HUES6 (cell line): ENCODE measurements around the gene TM9SF2.
"Not testable (repeated sequence)": the region's sequence is repeated elsewhere in the genome, so short reads cannot be mapped to it uniquely, and the experiment has no call there.

Source experiments
- H3K27ac ChIP-seq: 2 replicates; pipeline ENCODE4 v1.7.0; 2013; ENCODE audit warnings: low read depth, mild to moderate bottlenecking, low read length, inconsistent platforms
- H3K27me3 ChIP-seq: 2 replicates; pipeline ENCODE4 v1.6.1; 2013; ENCODE audit warnings: low read length; ENCODE audit not compliant: control insufficient read depth, insufficient read depth
- H3K36me3 ChIP-seq: 2 replicates; pipeline ENCODE4 v1.6.1; 2013; ENCODE audit warnings: low read length; ENCODE audit not compliant: control insufficient read depth, insufficient read depth
- H3K4me1 ChIP-seq: 2 replicates; pipeline ENCODE4 v1.6.1; 2013; ENCODE audit warnings: low read length; ENCODE audit not compliant: control insufficient read depth, insufficient read depth
- H3K4me3 ChIP-seq: 2 replicates; pipeline ENCODE4 v1.5.1; 2013; ENCODE audit warnings: low read depth, low read length
- H3K9ac ChIP-seq: one replicate; pipeline ENCODE4 v1.6.1; 2013; ENCODE audit warnings: mild to moderate bottlenecking, low read length
- H3K9me3 ChIP-seq: 2 replicates; pipeline ENCODE4 v1.6.1; 2013; ENCODE audit warnings: low read depth, low read length; ENCODE audit not compliant: control insufficient read depth, insufficient read depth

TM9SF2 gene

DNA sequence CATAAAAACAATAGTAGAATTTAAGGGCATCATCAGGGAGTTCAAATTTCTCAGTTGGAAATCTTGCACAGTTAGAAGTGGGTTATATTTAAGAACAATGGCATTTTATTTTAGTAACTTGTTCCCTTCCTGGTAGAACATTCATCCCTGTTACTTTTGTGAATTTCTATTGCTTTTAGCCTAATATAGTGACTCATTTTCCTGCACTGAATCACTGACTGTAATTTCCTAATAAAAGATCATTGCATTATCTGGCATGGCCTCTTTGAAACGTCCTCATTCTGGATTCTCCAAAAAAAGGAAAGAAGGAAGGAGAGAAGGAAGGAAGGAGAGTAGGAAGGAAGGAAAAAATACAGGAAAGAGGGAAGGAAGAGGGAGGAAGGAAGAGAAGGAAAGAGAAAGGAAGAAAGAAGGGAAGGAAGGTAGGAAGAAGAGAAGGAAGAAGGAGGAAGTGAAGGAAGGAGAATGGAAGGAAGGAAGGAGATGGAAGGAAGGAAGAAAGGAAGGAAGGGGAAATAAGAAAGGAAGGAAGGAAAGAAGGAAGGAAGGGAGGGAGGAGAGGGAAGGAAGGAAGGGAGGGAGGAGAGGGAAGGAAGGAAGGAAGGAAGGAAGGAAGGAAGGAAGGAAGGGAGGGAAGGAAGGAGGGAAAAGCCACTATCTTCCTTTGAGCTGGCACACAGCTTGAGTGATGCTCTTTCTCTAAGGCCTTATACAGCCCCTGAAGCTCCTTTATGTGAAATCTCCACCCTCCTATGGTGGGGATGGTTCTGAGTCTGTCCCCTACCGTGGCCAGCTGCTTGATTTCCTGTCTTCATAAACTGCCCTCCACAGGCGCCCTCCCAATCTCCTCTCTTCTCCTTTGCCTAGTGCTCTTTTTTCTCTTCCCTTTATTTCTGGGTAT lies 29.8 kb upstream of the TM9SF2 start:
- no peak overlapping the region for H3K27ac ChIP-seq
- H3K9me3 ChIP-seq = no peaks in the 10 kb centered on the region
- no peak overlapping the region for H3K9ac ChIP-seq
- no peaks in the 10 kb centered on the region for H3K27me3 ChIP-seq
- H3K36me3 ChIP-seq = no peaks in the 10 kb centered on the region
- no peak overlapping the region for H3K4me3 ChIP-seq
- H3K4me1 ChIP-seq = no peaks in the 10 kb centered on the region

DNA sequence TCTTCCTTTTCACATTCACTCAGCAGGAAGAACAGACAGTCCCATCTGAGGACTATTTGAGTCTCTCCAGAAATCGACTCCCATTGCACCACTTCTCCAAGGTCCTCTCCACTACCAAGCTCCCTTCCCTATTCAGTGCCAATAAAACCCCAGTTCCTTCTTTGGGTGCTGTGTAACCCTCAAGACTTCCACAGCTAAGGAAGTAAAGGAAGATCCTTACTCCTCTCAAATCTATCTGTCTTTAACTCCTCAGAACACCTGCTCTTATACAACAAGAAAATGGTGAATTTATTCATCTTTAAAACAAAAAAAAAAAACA lies 29.2 kb upstream of the TM9SF2 start:
- H3K27ac ChIP-seq = no peak overlapping the region
- no peak overlapping the region for H3K9ac ChIP-seq
- H3K27me3 ChIP-seq = no peaks in the 10 kb centered on the region
- H3K4me1 ChIP-seq = peaks cover 5% of the 10 kb centered on the region
- no peaks in the 10 kb centered on the region for H3K9me3 ChIP-seq
- no peaks in the 10 kb centered on the region for H3K36me3 ChIP-seq
- no peak overlapping the region for H3K4me3 ChIP-seq

DNA sequence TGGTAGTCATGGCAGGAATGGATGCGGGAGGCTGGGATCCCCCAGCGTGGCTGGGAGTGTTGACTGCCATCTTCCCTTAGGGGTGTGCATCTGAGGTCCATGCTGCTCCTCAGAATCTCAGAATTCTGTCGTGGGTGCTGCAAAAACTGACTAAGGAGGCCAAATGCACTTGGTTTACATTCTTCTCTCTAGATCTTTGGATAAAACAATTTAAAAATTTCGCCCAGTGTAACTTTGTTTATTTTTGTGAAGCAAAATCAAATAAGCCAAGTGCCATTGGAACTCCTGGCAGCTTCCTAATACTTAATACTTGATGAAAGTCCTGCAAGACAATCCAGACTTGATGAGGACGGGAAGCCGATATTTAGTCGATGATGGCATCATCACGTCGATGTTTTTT lies 27.8 kb upstream of the TM9SF2 start:
- no peaks in the 10 kb centered on the region for H3K36me3 ChIP-seq
- H3K4me1 ChIP-seq = peaks cover 8% of the 10 kb centered on the region
- H3K4me3 ChIP-seq = no peak overlapping the region
- no peaks in the 10 kb centered on the region for H3K9me3 ChIP-seq
- no peak overlapping the region for H3K9ac ChIP-seq
- no peaks in the 10 kb centered on the region for H3K27me3 ChIP-seq
- no peak overlapping the region for H3K27ac ChIP-seq

DNA sequence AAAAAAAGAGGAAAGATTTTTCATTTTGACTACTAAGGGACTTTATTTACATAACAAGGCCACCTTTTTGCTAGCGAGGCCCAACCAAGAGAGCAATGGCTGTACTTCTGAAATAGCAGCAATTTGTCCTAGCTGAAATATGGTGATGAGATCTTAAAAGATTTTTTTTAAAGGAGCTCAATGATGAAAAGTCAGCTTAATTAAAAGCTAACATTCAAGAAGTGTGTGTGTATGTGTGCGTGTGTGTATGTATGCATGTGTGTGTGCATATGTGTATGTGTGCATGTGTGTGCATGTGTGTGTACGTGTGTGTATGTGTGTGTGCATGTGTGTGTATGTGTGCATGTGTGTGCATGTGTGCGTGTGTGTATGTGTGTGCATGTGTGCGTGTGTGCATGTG lies 24.6 kb upstream of the TM9SF2 start:
- no peaks in the 10 kb centered on the region for H3K27me3 ChIP-seq
- no peaks in the 10 kb centered on the region for H3K36me3 ChIP-seq
- no peak overlapping the region for H3K4me3 ChIP-seq
- H3K4me1 ChIP-seq = peaks cover 8% of the 10 kb centered on the region
- H3K9ac ChIP-seq = no peak overlapping the region
- no peak overlapping the region for H3K27ac ChIP-seq
- H3K9me3 ChIP-seq = no peaks in the 10 kb centered on the region

DNA sequence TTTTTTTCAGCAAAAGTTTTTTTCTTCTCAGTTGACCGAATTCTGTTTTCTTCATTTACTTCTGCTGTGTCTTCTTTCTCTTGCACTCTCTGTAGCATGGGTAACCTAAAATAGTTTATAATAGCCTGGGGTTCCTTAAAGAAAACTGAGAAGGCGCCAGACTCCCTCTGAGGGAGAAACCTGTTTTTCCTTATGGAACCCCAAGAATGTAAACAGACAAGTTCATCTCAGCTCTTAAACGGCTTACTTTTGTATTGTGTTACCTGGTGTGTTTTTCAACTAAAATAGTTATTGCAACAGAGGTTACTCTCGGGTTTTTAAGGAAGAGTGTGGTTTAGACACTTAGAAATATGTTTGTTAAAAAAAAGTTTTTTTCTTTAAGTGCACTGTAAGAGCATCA lies 23.8 kb upstream of the TM9SF2 start:
- no peaks in the 10 kb centered on the region for H3K9me3 ChIP-seq
- no peak overlapping the region for H3K27ac ChIP-seq
- H3K4me3 ChIP-seq = no peak overlapping the region
- H3K27me3 ChIP-seq = no peaks in the 10 kb centered on the region
- peaks cover 8% of the 10 kb centered on the region for H3K4me1 ChIP-seq
- H3K36me3 ChIP-seq = no peaks in the 10 kb centered on the region
- H3K9ac ChIP-seq = no peak overlapping the region

DNA sequence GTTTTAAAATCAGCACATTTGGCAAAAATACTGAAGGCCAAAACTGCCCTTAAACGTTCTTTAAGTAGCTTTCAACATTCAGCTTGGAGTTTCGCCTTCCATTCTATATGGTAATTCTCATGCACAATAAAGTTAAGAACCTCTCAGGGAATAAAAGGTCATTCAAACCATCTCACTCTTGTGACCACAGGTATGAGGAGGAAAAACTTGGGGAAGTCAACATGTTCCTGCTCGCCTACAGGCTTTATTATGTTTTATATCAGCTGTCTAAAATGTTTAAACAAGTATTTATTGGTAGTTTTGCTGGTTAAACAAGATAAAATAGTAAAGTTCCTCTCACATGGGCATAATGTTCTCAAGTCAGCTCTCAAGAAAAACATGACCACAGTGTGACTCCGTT lies 19.9 kb upstream of the TM9SF2 start:
- Histone ChIP-seq H3K27me3 (no peaks in the 10 kb centered on the region), H3K4me1 (peaks cover 8% of the 10 kb centered on the region), H3K4me3 (no peak overlapping the region), H3K27ac (no peak overlapping the region), H3K9ac (no peak overlapping the region), H3K36me3 (no peaks in the 10 kb centered on the region), H3K9me3 (no peaks in the 10 kb centered on the region)

DNA sequence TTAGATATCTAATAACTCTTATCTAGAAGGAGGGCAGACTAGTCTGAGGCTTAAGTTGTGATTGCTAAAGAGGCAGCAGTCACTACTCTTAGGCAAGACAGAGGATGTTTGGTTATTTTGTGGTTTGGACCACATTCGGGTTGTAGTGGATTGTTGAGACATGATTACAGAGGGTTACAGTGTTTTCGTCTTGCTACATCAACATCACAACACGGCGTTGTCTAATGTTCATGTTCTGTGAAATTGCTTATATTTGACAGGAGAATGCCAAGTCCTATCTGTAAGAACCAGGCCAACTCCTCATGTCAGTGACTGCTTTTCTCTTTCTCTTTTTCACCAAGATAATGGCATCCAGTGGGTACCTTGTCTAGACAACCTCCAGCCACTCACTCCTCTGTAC lies 16.8 kb upstream of the TM9SF2 start:
- Histone ChIP-seq H3K27me3 (no peaks in the 10 kb centered on the region), H3K9me3 (no peaks in the 10 kb centered on the region), H3K9ac (no peak overlapping the region), H3K36me3 (no peaks in the 10 kb centered on the region), H3K27ac (no peak overlapping the region), H3K4me3 (no peak overlapping the region), H3K4me1 (no peaks in the 10 kb centered on the region)

DNA sequence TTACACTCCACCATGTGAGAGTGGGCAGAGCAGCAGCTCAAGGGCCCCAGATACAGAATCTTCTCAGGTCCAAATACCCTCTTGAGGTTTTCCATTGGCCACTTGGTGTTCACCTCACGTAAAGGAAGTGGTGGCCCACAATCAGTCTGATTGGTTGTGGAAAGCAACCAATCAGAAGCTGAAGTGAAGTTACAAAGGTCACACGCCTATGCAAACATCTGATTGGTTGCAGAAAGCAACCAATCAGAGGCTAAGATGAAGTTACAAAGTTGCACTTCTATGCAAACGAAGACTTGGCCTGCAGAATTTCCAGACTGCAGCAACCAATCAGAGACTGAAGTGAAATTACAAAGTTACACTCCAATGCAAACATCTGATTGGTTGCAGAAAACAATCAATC lies 14.3 kb upstream of the TM9SF2 start:
- H3K9ac ChIP-seq = no peak overlapping the region
- H3K4me1 ChIP-seq = no peaks in the 10 kb centered on the region
- no peaks in the 10 kb centered on the region for H3K36me3 ChIP-seq
- no peaks in the 10 kb centered on the region for H3K9me3 ChIP-seq
- no peaks in the 10 kb centered on the region for H3K27me3 ChIP-seq
- H3K27ac ChIP-seq = no peak overlapping the region
- no peak overlapping the region for H3K4me3 ChIP-seq

DNA sequence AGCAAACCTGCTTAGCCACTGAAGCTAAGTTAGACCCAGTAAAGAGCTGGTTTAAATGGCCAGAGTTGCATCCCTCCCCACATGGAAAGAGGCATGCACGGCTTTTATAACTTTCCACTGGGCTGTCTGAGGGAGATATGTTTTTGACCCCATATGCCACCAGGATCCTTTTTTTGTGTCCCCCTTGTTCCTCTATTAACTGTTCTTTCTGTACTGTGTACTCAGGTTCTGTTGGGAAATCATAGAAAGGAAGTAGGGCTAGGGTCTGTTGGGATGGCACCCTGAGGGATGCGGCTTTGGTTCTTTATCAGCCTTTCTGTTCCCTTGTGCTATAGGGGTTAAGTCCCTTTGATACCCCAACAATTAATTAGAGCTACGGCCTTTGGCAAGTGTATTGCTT lies 12.2 kb upstream of the TM9SF2 start:
- Histone ChIP-seq H3K9ac (no peak overlapping the region), H3K9me3 (peaks cover 5% of the 10 kb centered on the region; the same call in 1 of the 2 replicates), H3K27ac (no peak overlapping the region), H3K4me1 (no peaks in the 10 kb centered on the region), H3K4me3 (no peak overlapping the region), H3K36me3 (no peaks in the 10 kb centered on the region), H3K27me3 (no peaks in the 10 kb centered on the region)

DNA sequence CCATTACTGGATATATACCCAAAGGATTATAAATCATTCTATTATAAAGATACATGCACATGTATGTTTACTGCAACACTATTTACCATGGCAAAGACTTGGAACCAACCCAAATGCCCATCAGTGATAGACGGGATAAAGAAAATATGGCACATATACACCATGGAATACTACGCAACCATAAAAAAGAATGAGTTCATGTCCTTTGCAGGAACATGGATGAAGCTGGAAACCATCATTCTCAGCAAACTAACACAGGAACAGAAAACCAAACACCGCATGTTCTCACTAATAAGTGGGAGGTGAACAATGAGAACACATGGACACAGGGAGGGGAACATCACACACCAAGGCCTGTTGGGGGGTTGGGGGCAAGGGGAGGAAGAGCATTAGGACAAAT lies 9.5 kb upstream of the TM9SF2 start:
- H3K4me3 ChIP-seq, H3K27me3 ChIP-seq, H3K9ac ChIP-seq, H3K27ac ChIP-seq, H3K4me1 ChIP-seq, H3K36me3 ChIP-seq: not testable (repeated sequence)
- H3K9me3 ChIP-seq = peaks cover 15% of the 10 kb centered on the region

DNA sequence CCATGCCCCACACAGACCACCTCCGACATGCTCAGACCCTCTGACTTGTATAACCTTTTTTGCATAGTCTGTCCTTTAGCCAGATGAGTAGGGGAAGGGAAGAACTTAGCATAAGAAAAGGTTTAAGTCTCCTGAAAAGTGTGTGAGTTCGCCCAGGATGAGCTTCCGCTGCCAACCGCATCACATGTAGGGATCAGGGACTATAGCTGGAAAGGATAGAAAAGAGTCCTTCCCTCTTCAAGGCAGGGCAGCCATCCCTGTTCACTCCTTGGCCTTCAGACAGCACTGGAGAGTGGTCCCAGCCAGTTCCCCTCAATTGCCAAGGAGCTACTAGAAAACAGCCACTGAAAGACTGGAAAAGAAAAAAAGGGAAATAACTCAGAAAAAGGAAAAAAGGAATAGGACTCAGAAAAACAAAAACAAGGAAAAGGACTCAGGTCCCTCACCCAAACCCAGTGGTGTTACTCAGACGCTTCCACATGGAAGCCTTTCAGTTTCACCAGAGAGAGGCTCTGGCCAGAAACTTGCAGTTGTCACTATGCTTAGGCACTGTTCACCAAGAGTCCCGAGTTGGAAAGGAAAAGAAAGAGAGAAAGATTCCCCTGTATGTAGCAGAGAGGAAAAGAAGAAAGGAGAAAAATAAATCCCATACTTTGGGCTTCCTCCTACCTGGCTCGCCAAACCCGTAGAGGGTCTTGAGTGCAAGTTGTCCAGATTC lies 5.6 kb upstream of the TM9SF2 start:
- Histone ChIP-seq H3K27me3 (no peaks in the 10 kb centered on the region), H3K27ac (no peak overlapping the region), H3K4me1 (peaks cover 4% of the 10 kb centered on the region; the same call in 1 of the 2 replicates), H3K36me3 (no peaks in the 10 kb centered on the region), H3K4me3 (no peak overlapping the region), H3K9ac (no peak overlapping the region), H3K9me3 (peaks cover 15% of the 10 kb centered on the region)
